Measurements from ENCODE around the gene ZNF618. TPM values are rescaled to one million over a fixed set of nuclear protein-coding genes. Genes with fewer than 3 reads are reported as not detected.

The ZNF618 gene
- total RNA-seq, 1 experiment from 2014 or later = 29.4 TPM

DNA sequence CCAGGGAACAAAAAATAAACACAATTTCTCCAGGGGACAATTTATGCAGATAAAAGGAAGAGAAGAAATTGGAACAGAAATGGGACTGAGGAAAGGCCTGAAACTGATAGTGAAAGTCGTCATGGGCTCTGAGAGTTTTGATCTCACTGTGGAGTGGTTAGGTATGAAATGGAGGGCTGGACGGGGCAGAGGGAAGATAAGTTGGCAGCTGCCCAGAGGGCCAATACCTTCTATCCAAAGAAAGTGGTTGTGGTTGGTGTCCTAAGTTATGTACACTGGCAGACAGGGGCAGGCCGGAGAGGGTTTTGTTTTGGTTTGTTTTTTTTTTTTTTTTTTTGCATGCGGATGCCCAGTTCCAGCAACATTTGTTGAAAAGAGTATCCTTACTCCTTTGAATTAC is 46.1 kb downstream of the ZNF618 start:
- Histone ChIP-seq H3K4me3 (ENCODE audit: low read depth, low read length, poor library complexity, severe bottlenecking) (no peak overlapping the region), H3K4me1 (ENCODE audit: insufficient read depth, low read length, poor library complexity, severe bottlenecking) (no peaks in the 10 kb centered on the region), H3K27ac (ENCODE audit: low read depth, low read length, poor library complexity, severe bottlenecking) (no peak overlapping the region), H3K27me3 (replicated peaks; ENCODE audit: insufficient read depth, low read depth, low read length, poor library complexity) (no peaks in the 10 kb centered on the region), H3K9me3 (ENCODE audit: low read depth, low read length, poor library complexity, severe bottlenecking) (peaks cover 28% of the 10 kb centered on the region), H3K36me3 (ENCODE audit: insufficient read depth, low read length, poor library complexity, severe bottlenecking) (no peaks in the 10 kb centered on the region)
- intact Hi-C loops (cut with micrococcal nuclease; ENCODE audit: unreplicated experiment) = no loop called here
- POLR2A ChIA-PET (ENCODE audit: low non-redundant PET) = no interaction called here
- no peak for DNase-seq (ENCODE audit: low spot score)
- CTCF ChIA-PET = no interaction called here
- TF ChIP-seq EZH2 (IDR thresholded peaks at IDR 0.05; ENCODE audit: borderline replicate concordance, low read depth, low read length, poor library complexity, severe bottlenecking) = no peak
- TF ChIP-seq, protein P1, sequence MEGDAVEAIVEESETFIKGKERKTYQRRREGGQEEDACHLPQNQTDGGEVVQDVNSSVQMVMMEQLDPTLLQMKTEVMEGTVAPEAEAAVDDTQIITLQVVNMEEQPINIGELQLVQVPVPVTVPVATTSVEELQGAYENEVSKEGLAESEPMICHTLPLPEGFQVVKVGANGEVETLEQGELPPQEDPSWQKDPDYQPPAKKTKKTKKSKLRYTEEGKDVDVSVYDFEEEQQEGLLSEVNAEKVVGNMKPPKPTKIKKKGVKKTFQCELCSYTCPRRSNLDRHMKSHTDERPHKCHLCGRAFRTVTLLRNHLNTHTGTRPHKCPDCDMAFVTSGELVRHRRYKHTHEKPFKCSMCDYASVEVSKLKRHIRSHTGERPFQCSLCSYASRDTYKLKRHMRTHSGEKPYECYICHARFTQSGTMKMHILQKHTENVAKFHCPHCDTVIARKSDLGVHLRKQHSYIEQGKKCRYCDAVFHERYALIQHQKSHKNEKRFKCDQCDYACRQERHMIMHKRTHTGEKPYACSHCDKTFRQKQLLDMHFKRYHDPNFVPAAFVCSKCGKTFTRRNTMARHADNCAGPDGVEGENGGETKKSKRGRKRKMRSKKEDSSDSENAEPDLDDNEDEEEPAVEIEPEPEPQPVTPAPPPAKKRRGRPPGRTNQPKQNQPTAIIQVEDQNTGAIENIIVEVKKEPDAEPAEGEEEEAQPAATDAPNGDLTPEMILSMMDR (conservative IDR thresholded peaks at IDR 0.05; ENCODE audit: low read depth, low read length) = no peak
- BruUV-seq (replicated peaks) = no TSS peak

DNA sequence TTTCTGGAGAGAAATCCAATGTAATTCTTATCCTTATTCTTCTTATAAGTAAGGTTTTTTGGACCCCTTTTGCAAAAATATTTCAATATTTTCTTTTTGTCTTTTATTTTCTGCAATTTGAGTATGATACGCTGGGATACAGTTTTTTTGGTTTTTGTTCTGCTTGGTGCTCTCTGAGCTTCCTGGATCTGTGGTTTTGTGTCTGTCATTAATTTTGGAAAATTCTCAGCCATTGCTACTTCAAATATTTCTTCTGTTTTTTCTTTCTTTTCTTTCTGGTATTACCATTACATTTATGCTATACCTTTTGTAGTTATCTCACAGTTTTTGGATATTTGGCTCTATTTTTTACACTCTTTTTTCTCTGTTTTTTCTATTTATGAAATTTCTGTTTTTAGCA is 50.1 kb downstream of the ZNF618 start:
- Histone ChIP-seq H3K27me3 (replicated peaks; ENCODE audit: insufficient read depth, low read depth, low read length, poor library complexity) (no peaks in the 10 kb centered on the region), H3K4me1 (ENCODE audit: insufficient read depth, low read length, poor library complexity, severe bottlenecking) (peaks cover 6% of the 10 kb centered on the region), H3K36me3 (ENCODE audit: insufficient read depth, low read length, poor library complexity, severe bottlenecking) (no peaks in the 10 kb centered on the region), H3K9me3 (ENCODE audit: low read depth, low read length, poor library complexity, severe bottlenecking) (peaks cover 40% of the 10 kb centered on the region), H3K4me3 (ENCODE audit: low read depth, low read length, poor library complexity, severe bottlenecking) (no peak overlapping the region), H3K27ac (ENCODE audit: low read depth, low read length, poor library complexity, severe bottlenecking) (no peak overlapping the region)
- CTCF ChIA-PET = no interaction called here
- BruUV-seq (replicated peaks) = no TSS peak
- POLR2A ChIA-PET (ENCODE audit: low non-redundant PET) = no interaction called here
- TF ChIP-seq EZH2 (IDR thresholded peaks at IDR 0.05; ENCODE audit: borderline replicate concordance, low read depth, low read length, poor library complexity, severe bottlenecking) = no peak
- TF ChIP-seq, protein P1 (conservative IDR thresholded peaks at IDR 0.05; ENCODE audit: low read depth, low read length) = no peak
- intact Hi-C loops (cut with micrococcal nuclease; ENCODE audit: unreplicated experiment) = no loop called here
- DNase-seq (ENCODE audit: low spot score) = no peak

DNA sequence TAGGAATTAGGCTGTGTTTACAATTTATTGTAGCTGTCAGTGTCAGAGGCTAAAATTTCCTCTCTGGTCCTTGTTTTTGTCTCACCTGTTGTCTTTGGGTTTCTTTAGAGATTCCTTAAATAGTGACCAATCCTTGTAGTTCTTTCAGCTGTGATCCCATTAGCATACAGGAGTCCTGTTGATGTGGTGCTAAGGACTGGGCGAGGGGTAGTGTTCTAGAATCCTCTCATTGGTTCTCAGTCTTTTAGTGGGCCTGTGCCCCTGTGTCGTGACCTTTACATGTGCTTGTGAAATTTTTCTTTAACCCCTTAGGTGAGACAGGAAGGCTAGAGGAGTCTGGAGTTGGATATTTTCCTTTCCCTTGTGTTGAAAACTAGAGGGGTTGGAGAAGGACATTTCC is 51.2 kb downstream of the ZNF618 start:
- TF ChIP-seq EZH2 (IDR thresholded peaks at IDR 0.05; ENCODE audit: borderline replicate concordance, low read depth, low read length, poor library complexity, severe bottlenecking) = no peak
- TF ChIP-seq, protein P1 (conservative IDR thresholded peaks at IDR 0.05; ENCODE audit: low read depth, low read length) = no peak
- peaks cover 6% of the 10 kb centered on the region for H3K4me1 ChIP-seq (ENCODE audit: insufficient read depth, low read length, poor library complexity, severe bottlenecking)
- ChIA-PET CTCF (no interaction called here), POLR2A (ENCODE audit: low non-redundant PET) (no interaction called here)
- no peaks in the 10 kb centered on the region for H3K27me3 ChIP-seq (replicated peaks; ENCODE audit: insufficient read depth, low read depth, low read length, poor library complexity)
- no peak for DNase-seq (ENCODE audit: low spot score)
- H3K36me3 ChIP-seq (ENCODE audit: insufficient read depth, low read length, poor library complexity, severe bottlenecking) = no peaks in the 10 kb centered on the region
- intact Hi-C loops (cut with micrococcal nuclease; ENCODE audit: unreplicated experiment) = no loop called here
- H3K27ac ChIP-seq (ENCODE audit: low read depth, low read length, poor library complexity, severe bottlenecking) = no peak overlapping the region
- no TSS peak for BruUV-seq (replicated peaks)
- H3K9me3 ChIP-seq (ENCODE audit: low read depth, low read length, poor library complexity, severe bottlenecking) = peaks cover 40% of the 10 kb centered on the region
- no peak overlapping the region for H3K4me3 ChIP-seq (ENCODE audit: low read depth, low read length, poor library complexity, severe bottlenecking)

All from A673 (cell line).